Measurements from ENCODE around the gene KAT7. TPM values are rescaled to one million over a fixed set of nuclear protein-coding genes. Genes with fewer than 3 reads are reported as not detected.
A peak's percentile ranks its signal among the peaks of the same experiment; 100 is the strongest.

Gene KAT7
- polyA plus RNA-seq, 1 of the 3 experiments (the other 2 are of a cell fraction), result 20.2 TPM

DNA sequence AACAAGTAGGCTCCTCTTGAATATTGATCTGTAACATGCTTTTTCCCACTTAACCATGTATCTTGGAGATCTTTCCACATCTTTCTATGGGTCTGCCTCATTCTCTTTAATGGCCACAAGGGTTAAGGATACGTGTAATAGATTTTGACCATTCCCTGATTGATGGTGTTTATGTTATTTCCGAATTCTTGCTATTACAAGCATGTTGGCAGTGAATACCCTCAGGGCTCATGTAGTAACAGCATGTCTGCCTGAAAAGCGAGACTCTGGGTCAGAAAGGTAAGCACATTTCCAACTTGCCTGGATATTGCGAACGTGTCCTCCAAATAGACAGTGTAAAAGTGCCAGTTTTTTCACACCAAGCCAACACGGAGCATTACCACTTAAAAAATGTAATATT is 54.4 kb downstream of the KAT7 start:
- H3K9me3 ChIP-seq, result no peaks in the 10 kb centered on the region
- no peaks in the 10 kb centered on the region for H3K79me2 ChIP-seq (ENCODE audit: insufficient read depth)
- 93% methylated on average over 6 of the region's 6 CpGs for WGBS (ENCODE audit: low lambda C conversion rate)
- no peak overlapping the region for H3K27ac ChIP-seq (ENCODE audit: low read depth in 2 of 2, low read length in 1 of 2)
- H3K9me2 ChIP-seq, result no peaks in the 10 kb centered on the region
- no peak for DNase-seq
- H3K36me3 ChIP-seq (replicated peaks in 1 of 2; ENCODE audit: control insufficient read depth in 1 of 2, insufficient read depth in 2 of 2, low read length in 1 of 2), result no peaks in the 10 kb centered on the region
- no peak for TF ChIP-seq TCF12 (IDR thresholded peaks at IDR 0.05)
- no peak for TF ChIP-seq SMC3 (IDR thresholded peaks at IDR 0.05; ENCODE audit: low read depth, low read length)
- no peak for TF ChIP-seq MXI1 (IDR thresholded peaks at IDR 0.05; ENCODE audit: low read depth, low read length)
- TF ChIP-seq, protein P1, sequence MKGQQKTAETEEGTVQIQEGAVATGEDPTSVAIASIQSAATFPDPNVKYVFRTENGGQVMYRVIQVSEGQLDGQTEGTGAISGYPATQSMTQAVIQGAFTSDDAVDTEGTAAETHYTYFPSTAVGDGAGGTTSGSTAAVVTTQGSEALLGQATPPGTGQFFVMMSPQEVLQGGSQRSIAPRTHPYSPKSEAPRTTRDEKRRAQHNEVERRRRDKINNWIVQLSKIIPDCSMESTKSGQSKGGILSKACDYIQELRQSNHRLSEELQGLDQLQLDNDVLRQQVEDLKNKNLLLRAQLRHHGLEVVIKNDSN (IDR thresholded peaks at IDR 0.05; ENCODE audit: borderline replicate concordance, low read depth), result no peak
- TF ChIP-seq, protein P2, sequence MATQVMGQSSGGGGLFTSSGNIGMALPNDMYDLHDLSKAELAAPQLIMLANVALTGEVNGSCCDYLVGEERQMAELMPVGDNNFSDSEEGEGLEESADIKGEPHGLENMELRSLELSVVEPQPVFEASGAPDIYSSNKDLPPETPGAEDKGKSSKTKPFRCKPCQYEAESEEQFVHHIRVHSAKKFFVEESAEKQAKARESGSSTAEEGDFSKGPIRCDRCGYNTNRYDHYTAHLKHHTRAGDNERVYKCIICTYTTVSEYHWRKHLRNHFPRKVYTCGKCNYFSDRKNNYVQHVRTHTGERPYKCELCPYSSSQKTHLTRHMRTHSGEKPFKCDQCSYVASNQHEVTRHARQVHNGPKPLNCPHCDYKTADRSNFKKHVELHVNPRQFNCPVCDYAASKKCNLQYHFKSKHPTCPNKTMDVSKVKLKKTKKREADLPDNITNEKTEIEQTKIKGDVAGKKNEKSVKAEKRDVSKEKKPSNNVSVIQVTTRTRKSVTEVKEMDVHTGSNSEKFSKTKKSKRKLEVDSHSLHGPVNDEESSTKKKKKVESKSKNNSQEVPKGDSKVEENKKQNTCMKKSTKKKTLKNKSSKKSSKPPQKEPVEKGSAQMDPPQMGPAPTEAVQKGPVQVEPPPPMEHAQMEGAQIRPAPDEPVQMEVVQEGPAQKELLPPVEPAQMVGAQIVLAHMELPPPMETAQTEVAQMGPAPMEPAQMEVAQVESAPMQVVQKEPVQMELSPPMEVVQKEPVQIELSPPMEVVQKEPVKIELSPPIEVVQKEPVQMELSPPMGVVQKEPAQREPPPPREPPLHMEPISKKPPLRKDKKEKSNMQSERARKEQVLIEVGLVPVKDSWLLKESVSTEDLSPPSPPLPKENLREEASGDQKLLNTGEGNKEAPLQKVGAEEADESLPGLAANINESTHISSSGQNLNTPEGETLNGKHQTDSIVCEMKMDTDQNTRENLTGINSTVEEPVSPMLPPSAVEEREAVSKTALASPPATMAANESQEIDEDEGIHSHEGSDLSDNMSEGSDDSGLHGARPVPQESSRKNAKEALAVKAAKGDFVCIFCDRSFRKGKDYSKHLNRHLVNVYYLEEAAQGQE (IDR thresholded peaks at IDR 0.05; ENCODE audit: low read depth, low read length), result no peak
- TF ChIP-seq, protein P3, sequence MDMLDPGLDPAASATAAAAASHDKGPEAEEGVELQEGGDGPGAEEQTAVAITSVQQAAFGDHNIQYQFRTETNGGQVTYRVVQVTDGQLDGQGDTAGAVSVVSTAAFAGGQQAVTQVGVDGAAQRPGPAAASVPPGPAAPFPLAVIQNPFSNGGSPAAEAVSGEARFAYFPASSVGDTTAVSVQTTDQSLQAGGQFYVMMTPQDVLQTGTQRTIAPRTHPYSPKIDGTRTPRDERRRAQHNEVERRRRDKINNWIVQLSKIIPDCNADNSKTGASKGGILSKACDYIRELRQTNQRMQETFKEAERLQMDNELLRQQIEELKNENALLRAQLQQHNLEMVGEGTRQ (IDR thresholded peaks at IDR 0.05; ENCODE audit: borderline replicate concordance, low read depth, low read length), result no peak
- TF ChIP-seq, protein P4, sequence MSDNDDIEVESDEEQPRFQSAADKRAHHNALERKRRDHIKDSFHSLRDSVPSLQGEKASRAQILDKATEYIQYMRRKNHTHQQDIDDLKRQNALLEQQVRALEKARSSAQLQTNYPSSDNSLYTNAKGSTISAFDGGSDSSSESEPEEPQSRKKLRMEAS (IDR thresholded peaks at IDR 0.05; ENCODE audit: low read depth), result no peak
- no peak for TF ChIP-seq EZH2phosphoT487 (IDR thresholded peaks at IDR 0.05; ENCODE audit: borderline replicate concordance, low read depth)
- TF ChIP-seq RXRA (IDR thresholded peaks at IDR 0.05; ENCODE audit: borderline replicate concordance, low read depth), result no peak
- no peak for TF ChIP-seq FOXM1 (IDR thresholded peaks at IDR 0.05; ENCODE audit: low read depth)
- ChIA-PET POLR2A (no interaction called here), CTCF (interaction anchor here (0.6 to 40.4 kb wide), 5 partner anchors 9 to 251 kb away, joined by 3 to 1665 read pairs (median 3); partner anchors contain the start of gene DLX3)
- no peak overlapping the region for H3K9ac ChIP-seq
- H3F3A ChIP-seq (replicated peaks; ENCODE audit: insufficient read depth), result peaks cover 4% of the 10 kb centered on the region
- H2AFZ ChIP-seq (ENCODE audit: low read depth), result no peak overlapping the region
- H3K27me3 ChIP-seq (ENCODE audit: insufficient read depth), result no peaks in the 10 kb centered on the region
- H3K4me2 ChIP-seq, result no peak overlapping the region
- H3K4me3 ChIP-seq (ENCODE audit: low read depth in 2 of 2, low read length in 1 of 2), result no peak overlapping the region
- H4K20me1 ChIP-seq (ENCODE audit: insufficient read depth), result no peaks in the 10 kb centered on the region
- peaks cover 0 to 6% of the 10 kb centered on the region in 2 experiments; a peak in 1 of 4 replicates for H3K4me1 ChIP-seq (ENCODE audit: control insufficient read depth in 1 of 2, insufficient read depth in 2 of 2, low read depth in 1 of 2, low read length in 1 of 2)

DNA sequence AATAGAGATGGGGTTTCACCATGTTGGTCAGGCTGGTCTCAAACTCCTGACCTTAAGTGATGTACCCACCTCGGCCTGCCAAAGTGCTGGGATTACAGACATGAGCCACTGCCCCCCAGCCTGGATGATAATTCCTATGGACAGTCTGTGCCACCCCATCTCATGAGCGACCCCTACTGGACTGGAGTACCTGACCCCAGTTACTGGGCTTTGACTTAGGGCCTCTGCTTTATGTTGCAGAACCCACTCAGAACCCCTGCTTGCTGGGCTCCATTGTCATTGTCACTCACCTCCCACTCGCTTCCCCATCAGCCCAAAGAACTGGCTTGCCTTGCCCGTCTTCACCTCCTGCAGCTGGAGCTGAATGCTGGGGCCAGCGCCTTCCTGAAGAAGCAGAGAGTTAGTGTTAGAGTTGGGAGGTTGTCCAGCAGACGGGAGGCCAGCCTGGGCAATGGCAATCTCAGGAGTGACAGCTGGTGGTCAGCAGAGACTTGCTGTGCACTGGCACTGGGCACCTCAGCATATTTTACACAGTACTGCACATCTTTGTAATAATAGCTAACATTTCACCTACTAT is 55.4 kb downstream of the KAT7 start:
- H3K79me2 ChIP-seq (ENCODE audit: insufficient read depth), result no peaks in the 10 kb centered on the region
- H3K4me2 ChIP-seq, result no peak overlapping the region
- TF ChIP-seq, protein P5, sequence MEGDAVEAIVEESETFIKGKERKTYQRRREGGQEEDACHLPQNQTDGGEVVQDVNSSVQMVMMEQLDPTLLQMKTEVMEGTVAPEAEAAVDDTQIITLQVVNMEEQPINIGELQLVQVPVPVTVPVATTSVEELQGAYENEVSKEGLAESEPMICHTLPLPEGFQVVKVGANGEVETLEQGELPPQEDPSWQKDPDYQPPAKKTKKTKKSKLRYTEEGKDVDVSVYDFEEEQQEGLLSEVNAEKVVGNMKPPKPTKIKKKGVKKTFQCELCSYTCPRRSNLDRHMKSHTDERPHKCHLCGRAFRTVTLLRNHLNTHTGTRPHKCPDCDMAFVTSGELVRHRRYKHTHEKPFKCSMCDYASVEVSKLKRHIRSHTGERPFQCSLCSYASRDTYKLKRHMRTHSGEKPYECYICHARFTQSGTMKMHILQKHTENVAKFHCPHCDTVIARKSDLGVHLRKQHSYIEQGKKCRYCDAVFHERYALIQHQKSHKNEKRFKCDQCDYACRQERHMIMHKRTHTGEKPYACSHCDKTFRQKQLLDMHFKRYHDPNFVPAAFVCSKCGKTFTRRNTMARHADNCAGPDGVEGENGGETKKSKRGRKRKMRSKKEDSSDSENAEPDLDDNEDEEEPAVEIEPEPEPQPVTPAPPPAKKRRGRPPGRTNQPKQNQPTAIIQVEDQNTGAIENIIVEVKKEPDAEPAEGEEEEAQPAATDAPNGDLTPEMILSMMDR (IDR thresholded peaks at IDR 0.05), result peak; percentile 58
- no peak for TF ChIP-seq RCOR1 (IDR thresholded peaks at IDR 0.05; ENCODE audit: low read length)
- H3F3A ChIP-seq (replicated peaks; ENCODE audit: insufficient read depth), result peaks cover 4% of the 10 kb centered on the region
- CTCF ChIA-PET, result interaction anchor here (0.6 to 40.4 kb wide), 8 partner anchors 8 to 287 kb away, joined by 3 to 1665 read pairs (median 4); partner anchors contain the start of gene DLX3
- no peak overlapping the region for H2AFZ ChIP-seq (ENCODE audit: low read depth)
- no peak overlapping the region for H3K4me3 ChIP-seq (ENCODE audit: low read depth in 2 of 2, low read length in 1 of 2)
- no peaks in the 10 kb centered on the region for H3K27me3 ChIP-seq (ENCODE audit: insufficient read depth)
- no peaks in the 10 kb centered on the region for H3K9me3 ChIP-seq
- WGBS (ENCODE audit: low lambda C conversion rate), result 82% methylated on average over 6 of the region's 6 CpGs
- no peak overlapping the region for H3K9ac ChIP-seq
- H4K20me1 ChIP-seq (ENCODE audit: insufficient read depth), result no peaks in the 10 kb centered on the region
- no peaks in the 10 kb centered on the region for H3K36me3 ChIP-seq (replicated peaks in 1 of 2; ENCODE audit: control insufficient read depth in 1 of 2, insufficient read depth in 2 of 2, low read length in 1 of 2)
- no peak for DNase-seq
- no peak overlapping the region for H3K27ac ChIP-seq (ENCODE audit: low read depth in 2 of 2, low read length in 1 of 2)
- H3K4me1 ChIP-seq (ENCODE audit: control insufficient read depth in 1 of 2, insufficient read depth in 2 of 2, low read depth in 1 of 2, low read length in 1 of 2), result peaks cover 0 to 6% of the 10 kb centered on the region in 2 experiments; a peak in 1 of 4 replicates
- H3K9me2 ChIP-seq, result no peaks in the 10 kb centered on the region
- POLR2A ChIA-PET, result no interaction called here

All from SK-N-SH (cell line).